Stimulated activated CD4-positive, alpha-beta T cell treated with anti-CD3 and anti-CD28 coated beads, Interleukin-15, amount 100 ng/mL, for 48 hours (primary cell): Measurements from ENCODE around the gene CCL17.
"Not testable (repeated sequence)": the region's sequence is repeated elsewhere in the genome, so short reads cannot be mapped to it uniquely, and the experiment has no call there.

Experiments used
- DNase-seq, 2 donors: peaks; one replicate each; pipeline ENCODE4 v3.0.0-alpha.2; 2020; ENCODE audit warnings: low read depth in 2 of 2

The CCL17 gene

GRCh38 chr16:57403965-57404817, at the start of gene CCL17:
Gene CCL17, plus strand, starts transcription at chr16:57404767. Its CDS starts 9,166 bp downstream, at chr16:57413933.
- no peak for DNase-seq

- DNase-seq: no peak
These were observed 48.6 kb upstream of the CCL17 start for GRCh38 chr16:57355898-57356414.

GRCh38 chr16:57356547-57356946, 48.0 kb upstream of the CCL17 start:
- no peak for DNase-seq

- DNase-seq: no peak
These were observed 47.1 kb upstream of the CCL17 start for GRCh38 chr16:57357330-57358085.

GRCh38 chr16:57358086-57358420, 46.5 kb upstream of the CCL17 start:
- DNase-seq: no peak

- peak; percentile 7 to 25 for DNase-seq
These were observed 46.0 kb upstream of the CCL17 start, which contains the start of gene CCL22 for GRCh38 chr16:57358527-57359095. Gene CCL22, plus strand, starts transcription at chr16:57358783. Its CDS starts 34 bp downstream, at chr16:57358817.

- no peak for DNase-seq
These were observed 44.1 kb upstream of the CCL17 start for GRCh38 chr16:57360321-57360935.

GRCh38 chr16:57361404-57361803, 43.2 kb upstream of the CCL17 start:
- no peak for DNase-seq

GRCh38 chr16:57364143-57364542, 40.4 kb upstream of the CCL17 start:
- no peak for DNase-seq

- DNase-seq: no peak
These were observed 38.0 kb upstream of the CCL17 start for GRCh38 chr16:57366544-57367040.

- no peak for DNase-seq
These were observed 37.3 kb upstream of the CCL17 start for GRCh38 chr16:57367116-57367752.

- no peak for DNase-seq
These were observed 32.8 kb upstream of the CCL17 start for GRCh38 chr16:57371494-57372371.

GRCh38 chr16:57372372-57373116, 32.0 kb upstream of the CCL17 start, which contains the start of gene CX3CL1:
Gene CX3CL1, plus strand, starts transcription at chr16:57372490. Its CDS starts 79 bp downstream, at chr16:57372569.
- DNase-seq: no peak

GRCh38 chr16:57373117-57373947, 31.2 kb upstream of the CCL17 start:
- DNase-seq: no peak

GRCh38 chr16:57374067-57374534, 30.5 kb upstream of the CCL17 start:
- peak in 1 of 2 donors; percentile 18 for DNase-seq

- not testable (repeated sequence) for DNase-seq
These were observed 29.6 kb upstream of the CCL17 start for GRCh38 chr16:57374925-57375465.

GRCh38 chr16:57376313-57376818, 28.2 kb upstream of the CCL17 start:
- DNase-seq: no peak
